Inflammatory macrophage (primary cell): ENCODE data around the gene PIK3R5.
"Not testable (repeated sequence)": the region's sequence is repeated elsewhere in the genome, so short reads cannot be mapped to it uniquely, and the experiment has no call there.

Experiments
- DNase-seq, 2 donors: peaks; one replicate each; pipeline ENCODE4 v3.0.0-alpha.2; 2020 to 2022
- total RNA-seq, 18 experiments: gene quantifications; one replicate each; lab custom pipeline; 2026; ENCODE audit warnings: mixed read lengths in 6 of 18, inconsistent platforms in 2 of 18; lab: John Stamatoyannopoulos, UW

PIK3R5 gene, protein sequence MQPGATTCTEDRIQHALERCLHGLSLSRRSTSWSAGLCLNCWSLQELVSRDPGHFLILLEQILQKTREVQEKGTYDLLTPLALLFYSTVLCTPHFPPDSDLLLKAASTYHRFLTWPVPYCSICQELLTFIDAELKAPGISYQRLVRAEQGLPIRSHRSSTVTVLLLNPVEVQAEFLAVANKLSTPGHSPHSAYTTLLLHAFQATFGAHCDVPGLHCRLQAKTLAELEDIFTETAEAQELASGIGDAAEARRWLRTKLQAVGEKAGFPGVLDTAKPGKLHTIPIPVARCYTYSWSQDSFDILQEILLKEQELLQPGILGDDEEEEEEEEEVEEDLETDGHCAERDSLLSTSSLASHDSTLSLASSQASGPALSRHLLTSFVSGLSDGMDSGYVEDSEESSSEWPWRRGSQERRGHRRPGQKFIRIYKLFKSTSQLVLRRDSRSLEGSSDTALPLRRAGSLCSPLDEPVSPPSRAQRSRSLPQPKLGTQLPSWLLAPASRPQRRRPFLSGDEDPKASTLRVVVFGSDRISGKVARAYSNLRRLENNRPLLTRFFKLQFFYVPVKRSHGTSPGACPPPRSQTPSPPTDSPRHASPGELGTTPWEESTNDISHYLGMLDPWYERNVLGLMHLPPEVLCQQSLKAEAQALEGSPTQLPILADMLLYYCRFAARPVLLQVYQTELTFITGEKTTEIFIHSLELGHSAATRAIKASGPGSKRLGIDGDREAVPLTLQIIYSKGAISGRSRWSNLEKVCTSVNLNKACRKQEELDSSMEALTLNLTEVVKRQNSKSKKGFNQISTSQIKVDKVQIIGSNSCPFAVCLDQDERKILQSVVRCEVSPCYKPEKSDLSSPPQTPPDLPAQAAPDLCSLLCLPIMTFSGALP
- total RNA-seq: 52.4 to 431 (median 119) reads per million in 18 experiments

DNA sequence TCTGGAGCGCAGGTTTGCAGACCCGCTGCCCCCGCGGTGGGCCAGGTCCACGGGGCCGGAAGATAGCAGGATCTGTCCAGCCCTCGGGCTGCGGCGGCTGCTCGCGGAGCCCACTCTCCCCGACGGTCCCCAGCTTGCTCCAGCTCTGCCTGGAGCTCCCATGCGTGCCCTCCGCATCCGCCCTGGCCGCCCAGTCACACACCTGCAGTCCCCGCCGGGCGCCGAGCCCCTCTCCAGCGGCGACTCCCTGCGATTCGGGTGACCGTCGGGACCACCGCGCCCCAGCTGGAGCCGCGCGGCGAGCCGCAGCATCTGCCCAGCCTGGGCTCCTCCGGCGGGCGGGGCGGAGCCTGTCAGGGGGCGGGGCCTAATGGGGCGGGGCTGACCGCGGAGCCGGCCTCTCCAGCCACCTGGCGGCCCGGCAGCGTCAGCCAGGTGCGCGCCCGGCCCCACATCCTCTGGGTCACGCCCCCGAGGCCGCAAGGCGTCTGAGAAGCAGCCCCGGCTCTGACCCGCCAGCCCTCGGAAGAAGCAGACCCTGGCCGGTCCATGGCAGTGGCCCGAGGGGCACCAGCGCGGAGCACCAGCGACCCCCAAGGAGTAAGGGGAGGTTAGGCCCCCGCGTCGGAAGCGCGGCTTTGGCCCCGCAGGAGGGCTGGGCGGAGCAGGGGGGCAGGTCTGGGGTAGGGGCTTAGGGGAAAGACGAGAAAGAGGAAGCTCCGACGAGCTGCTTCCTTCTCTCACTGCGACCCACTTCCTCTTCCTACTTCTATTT, at the start of gene PIK3R5:
PIK3R5 (minus strand) TSS at position 314 of the 775 bp plus-strand sequence. CDS start 54,213 bp downstream, outside the sequence.
- DNase-seq: peak; percentile 73 to 78

DNA sequence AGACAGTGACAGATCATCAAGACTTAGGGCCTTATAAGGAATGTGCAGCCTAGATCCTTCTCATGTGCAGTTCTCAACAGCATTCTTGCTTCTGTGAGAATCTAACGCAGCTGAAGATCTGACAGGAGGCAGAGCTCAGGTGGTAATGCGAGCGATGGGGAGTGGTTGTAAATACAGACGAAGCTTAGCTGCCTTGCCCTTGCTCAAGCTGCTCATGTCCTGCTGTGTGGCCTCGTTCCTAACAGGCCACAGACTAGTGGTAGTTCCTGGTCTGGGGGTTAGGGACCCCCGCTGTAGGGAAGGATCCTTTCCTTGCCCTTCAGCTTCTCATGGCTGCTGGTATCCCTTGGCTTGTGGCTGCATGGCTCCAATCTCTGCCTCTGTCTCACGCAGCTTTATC, 45.5 kb upstream of the PIK3R5 start:
- no peak for DNase-seq

DNA sequence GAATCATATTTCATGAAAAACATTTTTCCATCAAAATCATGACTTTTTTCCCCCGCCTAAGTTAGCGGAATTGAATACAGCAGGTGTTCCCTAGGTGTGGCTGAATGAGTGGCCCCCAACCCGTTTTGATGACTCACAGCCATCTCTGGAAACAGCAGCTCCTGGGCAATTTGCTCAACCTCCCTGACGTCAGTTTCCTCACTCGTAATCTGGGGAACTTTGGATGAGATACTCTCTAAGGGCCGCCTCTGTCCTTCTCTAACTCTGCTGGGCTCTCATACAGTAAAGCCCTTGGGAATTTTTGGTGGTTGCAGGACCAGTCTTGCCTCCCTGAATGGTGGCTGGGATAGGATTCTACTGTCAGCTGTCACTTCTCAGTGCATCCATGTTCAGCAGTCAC, 44.2 kb upstream of the PIK3R5 start:
- no peak for DNase-seq

DNA sequence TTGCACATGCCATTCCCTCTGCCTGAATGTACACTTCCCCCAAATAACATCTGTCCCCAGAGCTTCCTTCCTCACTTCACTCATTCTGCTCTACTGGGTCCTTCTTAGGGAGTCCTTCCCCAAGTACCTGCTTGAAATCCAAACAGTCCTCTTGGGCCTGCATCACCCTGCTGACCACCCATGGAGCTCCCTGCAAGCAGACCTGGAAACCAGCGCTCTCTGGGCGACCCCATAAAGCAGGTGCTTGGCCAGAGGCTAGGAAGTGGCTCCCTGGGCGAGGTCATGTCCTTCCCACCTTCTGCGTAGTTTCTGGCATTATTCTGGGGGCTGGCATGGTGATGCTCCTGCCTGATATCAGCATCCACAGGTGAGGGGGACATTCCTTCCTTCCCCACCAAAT, 43.6 kb upstream of the PIK3R5 start:
- DNase-seq: no peak

DNA sequence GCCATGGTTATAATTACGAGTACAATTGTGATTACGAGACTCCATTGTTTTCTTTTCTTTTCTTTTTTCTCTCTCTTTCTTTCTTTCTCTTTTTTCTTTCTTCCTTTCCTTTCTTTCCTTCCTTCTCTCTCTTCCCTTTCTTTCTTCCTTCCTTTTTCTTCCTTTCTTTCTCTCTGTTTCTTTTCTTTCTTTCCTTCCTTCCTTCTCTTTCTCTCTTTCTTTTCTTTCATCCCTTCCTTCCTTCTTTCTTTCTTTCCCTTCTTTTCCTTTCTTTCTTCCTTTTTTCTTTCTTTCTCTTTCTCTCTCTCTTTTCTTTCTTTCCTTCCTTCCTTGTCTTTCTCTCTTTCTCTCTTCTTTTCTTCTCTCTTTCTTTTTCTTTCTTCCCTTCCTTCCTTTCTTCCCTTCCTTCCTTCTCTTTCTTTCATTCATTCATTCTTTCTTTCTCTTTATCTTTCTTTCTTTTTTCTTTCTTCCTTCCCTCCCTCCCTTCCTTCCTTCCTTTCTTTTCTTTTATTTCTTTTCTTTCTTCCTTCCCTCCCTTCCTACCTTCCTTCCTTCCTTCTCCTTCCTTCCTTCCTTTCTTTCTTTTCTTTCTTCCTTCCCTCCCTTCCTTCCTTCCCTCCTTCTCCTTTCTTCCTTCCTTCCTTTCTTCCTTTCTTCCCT, 41.7 kb upstream of the PIK3R5 start:
- no peak for DNase-seq

DNA sequence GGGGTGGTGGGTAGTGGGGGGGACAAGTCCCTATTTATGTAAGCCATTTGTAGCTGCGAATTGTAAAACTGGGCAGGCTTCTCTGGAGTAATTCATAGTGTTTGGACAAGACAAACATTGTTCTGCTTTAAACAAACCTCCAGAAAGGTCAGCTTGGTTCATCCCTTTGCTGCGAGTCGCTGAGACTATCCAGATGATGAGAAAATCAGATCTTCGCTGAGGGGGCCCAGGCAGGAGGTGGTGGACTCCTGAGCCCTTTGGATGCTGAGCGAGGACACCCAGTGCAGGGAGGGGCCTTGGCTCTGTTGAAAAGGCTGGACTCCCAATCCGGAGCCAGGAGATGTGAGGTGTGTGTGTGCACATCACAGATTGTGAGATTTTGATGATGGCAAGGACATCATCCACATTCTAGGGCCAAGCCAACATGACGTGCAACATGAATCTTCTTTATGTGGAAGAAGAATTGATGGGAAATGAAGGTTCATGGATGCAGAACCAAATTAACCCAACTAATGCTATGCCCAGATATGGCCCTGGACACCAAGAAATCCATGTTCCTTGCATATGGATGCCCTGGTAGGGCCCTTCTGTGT, 40.8 kb upstream of the PIK3R5 start:
- no peak for DNase-seq

DNA sequence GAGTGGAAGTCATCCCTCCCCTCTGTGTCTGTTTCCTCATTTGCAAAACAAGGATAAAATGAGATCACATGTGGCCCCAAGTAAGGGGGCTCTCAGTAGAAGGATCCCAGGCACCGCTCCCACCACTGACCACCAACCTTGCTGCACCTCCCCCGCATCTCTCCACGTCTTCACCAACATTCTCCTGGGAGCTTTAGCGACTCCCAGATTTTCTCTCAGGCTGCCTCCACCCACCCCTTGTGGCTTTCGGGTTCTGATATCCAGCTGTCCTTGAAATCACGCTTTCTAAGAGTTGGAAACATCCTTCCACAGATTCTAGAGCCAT, 39.4 kb upstream of the PIK3R5 start:
- no peak for DNase-seq

DNA sequence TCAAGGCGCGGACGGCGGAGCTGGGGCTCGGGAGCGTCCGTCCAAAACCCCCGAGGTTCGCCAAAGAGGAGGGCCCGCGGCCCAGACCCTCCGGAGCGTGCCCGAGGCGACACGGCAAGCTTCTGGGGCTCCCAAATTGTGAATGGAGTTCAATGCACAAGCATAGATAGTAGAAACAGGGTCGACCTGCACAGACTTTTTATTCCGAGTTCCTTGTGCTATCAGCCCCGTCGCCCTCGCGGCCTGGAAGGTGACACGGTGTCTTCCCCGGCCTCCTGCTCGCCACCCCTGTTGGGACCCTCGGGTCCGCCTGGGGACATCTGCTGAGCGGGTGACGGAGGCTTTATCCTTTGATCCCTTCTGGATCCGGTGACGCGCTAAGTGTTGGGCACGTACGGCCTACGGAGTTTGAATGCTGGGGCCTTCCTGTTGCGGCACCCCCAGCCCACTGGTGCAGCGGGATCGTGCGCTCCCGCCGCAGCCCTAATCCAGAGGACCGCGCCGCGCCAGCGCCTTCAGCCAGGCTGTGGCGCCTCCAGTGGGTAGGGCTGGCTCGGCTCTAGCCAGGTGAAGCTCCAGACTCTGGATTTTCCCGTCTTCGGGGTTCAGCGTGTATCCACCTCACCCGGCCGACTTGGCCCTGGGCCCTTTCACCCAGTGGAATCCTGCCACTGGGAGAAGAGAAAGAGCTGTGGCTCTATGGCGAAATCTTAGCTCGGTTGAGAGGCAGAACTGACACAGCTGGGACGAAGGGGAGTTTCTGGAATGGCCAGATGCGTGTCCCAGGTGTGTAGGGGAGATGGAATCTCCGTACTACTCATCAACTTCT, 38.8 kb upstream of the PIK3R5 start:
- DNase-seq: no peak

DNA sequence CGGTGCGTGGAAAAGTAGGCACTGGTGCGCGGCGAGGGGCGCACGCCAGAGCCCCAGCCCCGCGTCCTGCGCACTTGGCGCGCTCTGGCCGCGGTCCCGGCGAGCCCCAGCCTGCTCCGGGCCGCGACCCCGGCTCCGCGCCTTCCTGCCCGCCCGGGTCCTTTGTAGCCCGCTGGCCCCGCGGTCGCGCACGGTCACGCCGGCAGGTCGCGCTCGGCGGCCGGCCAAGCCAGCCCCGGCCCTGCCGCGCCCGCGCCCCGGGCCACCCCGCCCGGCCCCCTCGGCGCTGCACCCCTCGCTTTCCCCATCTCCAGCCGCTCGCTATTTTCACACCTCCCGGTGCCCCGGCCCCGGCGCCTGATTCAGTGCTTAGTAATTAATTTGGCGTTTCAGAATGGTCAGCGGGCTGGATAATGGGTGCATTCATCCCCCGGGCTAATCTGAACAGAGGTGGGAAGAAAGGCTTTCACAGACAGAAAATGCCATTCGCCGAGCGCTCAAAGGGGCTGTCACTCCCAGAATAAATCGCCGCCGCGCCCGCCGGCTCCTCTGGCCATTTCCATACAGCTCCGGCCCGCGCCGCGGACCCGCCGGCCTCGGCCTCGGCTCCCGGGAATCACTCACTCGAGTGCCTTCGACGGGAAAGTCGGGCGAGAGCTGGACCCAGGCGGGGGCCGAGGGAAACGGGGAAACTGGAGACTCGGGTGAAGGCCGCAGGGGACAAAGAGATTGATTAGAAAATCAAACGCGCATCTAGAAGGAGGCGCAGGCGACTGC, 38.0 kb upstream of the PIK3R5 start:
- DNase-seq: no peak

DNA sequence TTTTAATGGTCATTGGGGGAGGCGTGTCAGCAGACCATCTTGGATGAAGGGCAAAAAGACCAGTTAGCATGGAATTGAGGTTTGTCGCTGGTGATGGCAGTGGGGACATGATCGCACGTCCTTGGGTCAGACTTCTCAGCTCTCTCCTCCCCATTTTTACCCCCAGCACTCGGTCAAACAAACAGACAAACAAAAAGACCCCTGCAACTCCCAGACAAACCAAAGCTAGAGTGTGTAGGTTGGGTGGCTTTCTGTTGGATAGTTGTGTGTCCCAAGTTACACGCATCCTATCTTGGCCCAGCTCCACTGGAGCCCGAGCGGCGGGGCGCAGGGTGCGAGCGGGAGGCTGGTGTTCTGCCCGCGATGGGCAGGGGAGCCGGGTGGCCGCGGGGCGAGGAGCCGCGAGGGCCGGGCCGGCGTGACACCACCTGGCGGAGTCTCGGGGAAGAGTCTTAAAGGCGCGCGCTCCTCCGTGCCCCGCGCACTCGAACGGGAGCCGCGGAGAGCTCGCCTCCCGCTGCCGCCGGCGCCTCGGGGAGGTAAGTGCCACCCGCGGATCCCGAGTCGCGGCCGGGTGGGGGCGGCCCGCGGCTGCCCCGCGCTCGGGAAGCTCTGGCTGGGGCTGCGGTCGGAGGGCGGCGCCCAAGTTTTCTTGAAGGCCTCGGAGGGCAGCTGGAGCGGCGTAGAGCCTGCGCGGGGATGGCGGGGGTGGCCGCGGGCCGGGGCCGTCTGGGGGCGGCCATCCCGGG, 37.3 kb upstream of the PIK3R5 start:
- no peak for DNase-seq

DNA sequence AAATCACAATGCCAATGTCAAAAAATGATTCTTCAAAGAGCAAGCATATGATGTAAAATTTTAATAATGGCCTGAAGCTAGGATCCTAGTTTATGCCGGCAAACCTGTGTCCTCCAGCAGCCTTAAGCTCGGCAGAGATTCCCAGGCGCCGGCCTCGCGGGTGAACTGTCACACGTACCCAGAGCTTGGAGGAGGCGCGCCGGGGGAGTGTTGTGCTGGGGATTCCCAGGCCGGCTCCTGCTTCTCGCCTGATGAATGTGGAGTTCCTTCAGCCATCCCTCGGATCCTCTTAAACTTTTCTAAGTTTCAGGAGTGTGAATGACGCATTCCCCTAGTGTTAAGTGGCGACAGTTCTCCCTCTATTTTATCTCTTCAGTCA, 36.7 kb upstream of the PIK3R5 start:
- DNase-seq: no peak

DNA sequence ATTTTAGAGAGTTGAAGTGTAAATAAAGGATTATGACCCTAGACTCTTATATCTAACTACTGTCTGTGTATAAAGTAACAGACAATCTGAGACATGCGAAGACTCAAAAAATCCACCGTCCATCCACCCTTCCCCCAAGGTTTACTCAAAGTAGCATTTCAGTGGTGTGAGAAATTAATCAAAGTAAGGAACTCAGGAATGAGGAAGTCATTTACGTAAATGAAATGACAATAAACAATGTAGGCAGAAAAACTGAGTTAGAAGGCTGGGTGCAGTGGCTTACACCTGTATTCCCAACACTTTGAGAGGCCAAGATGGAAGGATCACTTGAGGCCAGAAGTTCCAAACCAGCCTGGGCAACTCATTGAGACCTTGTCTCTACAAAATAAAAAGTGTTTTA, 36.1 kb upstream of the PIK3R5 start:
- DNase-seq: peak in 1 of 2 donors; percentile 37

DNA sequence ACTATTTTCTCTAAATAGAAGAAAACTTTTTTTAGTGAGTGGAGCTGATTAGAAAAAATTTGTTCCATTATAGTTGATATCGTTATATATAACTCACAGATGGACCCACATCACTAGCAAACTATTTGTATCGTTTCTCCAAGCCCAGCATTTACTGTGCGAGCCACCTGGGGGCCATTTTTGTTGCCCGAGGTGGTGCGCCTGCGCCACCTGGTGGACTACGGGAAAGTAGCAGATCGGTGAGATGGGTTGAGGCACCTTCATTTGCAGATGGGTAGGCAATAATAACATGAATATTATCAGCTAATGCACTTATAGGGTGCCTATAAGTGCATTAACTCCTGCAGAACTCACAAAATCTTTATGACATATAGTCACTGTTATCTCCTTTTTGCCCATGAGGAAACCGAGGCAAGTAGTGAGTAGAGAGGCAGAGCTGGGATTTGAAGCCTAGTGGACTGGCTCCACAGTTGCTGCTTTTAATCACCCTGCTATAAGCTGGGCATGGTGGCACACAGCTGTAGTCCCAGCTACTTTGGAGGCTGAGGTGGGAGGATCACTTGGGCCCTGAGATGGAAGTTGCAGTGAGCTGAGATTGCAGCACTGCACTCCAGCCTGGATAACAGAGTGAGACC, 32.6 kb upstream of the PIK3R5 start:
- peak; percentile 74 to 80 for DNase-seq

DNA sequence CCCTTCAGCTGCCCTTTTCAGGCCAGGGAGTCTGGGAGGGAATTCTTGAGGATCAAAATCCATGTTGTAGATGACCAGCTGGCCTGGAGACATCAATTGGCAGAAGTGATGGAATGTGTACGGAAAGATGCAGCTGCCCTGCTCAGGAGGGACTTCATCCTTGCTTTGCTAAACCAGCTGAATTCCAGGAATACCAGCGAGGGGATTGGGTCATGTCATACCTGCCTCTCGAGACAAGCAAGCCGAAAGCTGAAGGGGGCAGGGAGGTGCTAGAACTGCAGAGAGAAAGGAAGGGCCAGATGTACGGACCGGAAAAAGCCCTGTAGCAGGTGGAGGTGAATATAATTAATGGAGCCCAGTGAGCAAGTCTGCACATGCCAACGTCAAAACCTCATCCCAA, 30.2 kb upstream of the PIK3R5 start:
- no peak for DNase-seq

DNA sequence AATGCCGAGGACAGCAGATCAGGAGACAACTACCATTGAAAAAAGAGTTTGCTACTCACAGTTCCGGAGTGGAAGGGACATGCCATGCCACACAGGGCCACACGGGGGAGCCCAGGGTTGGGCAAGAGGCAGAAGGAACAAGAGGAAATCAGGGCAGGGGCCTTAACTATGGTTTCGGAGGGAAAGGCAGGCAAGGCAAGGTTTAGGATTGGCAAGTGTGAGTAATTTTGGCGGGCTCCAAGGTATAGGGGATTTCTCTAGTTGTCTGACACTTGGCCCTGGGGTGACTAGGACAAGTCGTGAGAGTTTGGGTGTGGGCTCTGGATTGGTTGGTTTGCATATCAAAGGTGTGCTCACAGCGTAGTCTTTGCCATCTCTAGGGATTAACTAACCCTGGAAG, 28.8 kb upstream of the PIK3R5 start:
- peak; percentile 71 to 73 for DNase-seq

DNA sequence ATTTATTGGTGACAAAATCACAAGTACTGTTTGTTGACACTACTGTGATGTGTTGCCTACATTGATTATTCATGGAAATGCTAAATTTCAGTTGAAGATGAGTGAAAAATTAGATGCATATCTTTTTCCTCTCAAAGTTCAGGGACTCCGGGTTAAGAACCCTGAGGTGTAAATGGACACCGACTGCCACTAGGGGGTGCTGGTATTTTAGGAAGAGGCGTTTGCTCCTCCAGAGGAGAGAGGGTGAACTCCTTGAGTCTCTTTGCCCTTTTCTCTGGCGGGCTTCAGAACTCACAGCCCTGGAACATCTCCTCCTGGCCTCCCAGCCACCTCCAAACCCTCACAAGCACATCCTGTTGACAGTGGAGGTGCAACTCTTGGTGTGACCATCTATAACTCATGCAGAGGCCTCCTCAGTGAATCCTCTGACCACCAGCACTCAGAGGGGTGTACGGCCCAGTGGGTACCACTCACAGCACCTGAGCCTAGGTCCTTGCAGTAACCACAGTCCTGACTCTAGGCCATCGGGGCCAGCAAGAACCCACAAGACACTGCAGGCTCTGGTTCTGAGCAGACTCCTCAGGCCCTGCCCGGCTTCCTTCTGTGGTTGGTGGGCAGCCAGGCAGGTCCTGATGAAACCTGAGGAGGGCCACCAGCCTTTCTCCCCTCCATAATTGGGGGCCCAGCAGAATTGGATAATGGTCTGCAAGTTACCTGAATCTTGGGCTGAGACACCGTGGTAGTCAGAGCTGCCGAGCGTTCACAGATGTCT, 26.2 kb upstream of the PIK3R5 start:
- DNase-seq: peak; percentile 80

DNA sequence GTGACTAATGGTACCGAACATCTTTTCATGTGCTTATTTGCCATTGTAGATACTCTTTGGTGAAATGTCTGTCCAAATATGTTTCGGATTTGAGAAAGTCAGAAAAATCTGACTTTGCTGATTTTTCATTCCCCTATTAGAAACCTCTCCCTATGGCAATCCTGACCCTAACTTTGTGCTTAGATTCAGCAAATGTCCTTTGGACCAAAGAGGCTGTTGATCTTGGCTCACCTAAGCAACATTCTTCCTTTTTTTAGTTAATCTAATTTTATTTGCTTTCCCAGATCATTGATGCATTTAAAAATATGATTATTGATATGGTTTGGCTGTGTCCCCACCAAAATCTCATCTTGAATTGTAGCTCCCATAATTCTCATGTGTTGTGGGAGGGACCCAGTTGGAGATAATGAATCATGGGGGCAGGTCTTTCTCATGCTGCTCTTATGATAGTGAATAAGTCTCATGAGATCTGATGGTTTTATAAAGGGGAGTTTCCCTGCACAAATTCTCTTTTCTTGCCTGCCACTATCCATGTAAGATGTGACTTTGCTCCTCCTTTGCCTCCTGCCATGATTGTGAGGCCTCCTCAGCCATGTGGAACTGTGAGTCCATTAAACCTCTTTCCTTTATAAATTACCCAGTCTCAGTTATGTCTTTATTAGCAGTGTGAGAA, 22.9 kb upstream of the PIK3R5 start:
- not testable (repeated sequence) for DNase-seq

DNA sequence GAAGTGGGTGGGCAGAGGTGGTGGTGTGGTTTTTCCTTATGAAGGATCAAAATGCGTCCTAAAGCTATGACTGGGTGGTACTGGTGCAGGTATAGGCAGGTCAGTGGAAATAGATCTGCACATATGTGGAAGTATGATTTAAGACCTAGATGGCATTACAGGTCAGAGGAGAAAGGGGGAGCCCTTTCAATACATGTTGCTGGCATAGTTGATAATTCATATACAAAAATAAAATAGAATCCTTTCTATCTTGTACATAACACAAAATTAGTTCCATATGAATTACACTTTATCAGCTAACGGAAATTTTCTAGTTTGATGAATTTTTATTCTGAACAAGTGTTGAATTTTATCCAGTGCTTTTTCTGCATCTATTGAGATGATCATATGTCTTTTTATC, 20.8 kb upstream of the PIK3R5 start:
- DNase-seq: no peak
